ENCODE data around the gene SBK1.
A peak's percentile ranks its signal among the peaks of the same experiment; 100 is the strongest.
"Not testable (repeated sequence)": the region's sequence is repeated elsewhere in the genome, so short reads cannot be mapped to it uniquely, and the experiment has no call there.

The SBK1 gene

DNA sequence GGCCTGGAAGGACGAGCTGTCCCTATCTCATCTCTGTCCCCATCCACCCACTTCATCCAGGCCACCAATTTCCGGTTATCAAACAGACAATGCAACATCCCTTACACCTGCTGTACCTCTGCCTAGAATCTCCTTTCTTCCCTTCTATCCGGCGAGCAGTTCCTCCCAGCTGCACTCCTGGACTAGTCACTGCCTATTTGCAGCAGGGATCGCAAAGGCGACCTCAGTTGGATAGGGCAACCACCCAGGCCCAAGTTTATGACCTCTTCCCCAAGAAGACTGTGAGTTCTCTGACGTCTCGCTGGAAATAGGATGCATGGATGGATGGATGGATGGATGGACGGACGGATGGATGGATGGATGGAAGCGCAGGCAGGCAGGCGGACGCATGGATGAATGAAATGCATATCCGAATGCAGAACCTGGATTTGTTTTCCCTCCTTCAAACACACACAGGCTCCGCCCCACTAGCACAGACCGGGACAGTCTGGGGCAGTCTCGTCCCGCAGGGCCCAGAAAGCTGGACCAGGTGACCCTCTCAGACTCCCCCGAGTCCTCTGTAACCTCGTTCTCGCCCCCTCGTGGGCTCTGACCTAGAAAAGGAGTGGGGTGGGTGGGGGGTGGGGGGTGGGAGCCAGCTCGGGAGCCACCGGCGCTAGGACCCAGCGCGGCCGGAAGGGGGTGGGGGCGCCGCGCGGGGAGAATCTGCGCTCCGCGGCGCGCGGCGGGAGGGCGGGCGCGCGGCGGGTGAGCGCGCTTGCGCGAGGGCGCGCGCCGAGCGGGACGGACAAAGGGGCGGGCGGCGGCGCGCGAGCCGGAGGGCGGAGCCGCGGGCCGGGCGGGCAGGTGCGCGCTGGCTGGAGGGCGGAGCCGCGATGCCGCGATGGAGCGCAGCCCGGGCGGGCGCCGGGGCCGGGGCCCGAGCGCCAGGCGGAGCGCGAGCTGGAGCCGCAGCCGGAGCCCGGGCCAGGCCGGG lies at the start of gene SBK1:
SBK1 (plus strand) TSS at position 875 of the 976 bp plus-strand sequence. CDS start 24,867 bp downstream, outside the sequence.
- peak; percentile 93 for DNase-seq

GRCh38 chr16:28249483-28249882 lies 42.8 kb upstream of the SBK1 start:
- DNase-seq: not testable (repeated sequence)

- DNase-seq: no peak
These were observed 41.3 kb upstream of the SBK1 start for GRCh38 chr16:28250999-28251398.

DNA sequence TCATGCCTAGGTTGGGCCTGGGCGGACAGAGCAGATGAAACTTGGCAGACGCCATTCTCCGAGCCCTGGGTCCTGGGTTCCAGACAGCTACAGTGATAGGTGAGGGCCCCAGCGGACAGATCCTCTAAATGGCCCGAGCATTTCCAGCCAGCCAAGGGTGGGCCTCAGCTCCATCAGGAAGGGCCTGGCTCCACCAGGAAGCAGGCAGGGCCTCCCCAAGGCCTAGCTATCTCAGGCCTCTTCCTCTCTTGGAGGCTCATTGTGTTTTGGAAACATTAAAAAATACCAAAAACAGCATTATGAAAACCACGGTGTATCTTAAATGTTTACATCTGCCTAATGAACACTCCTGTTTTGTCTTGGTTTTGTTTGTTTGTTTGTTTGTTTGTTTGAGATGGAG lies 38.2 kb upstream of the SBK1 start:
- no peak for DNase-seq

DNA sequence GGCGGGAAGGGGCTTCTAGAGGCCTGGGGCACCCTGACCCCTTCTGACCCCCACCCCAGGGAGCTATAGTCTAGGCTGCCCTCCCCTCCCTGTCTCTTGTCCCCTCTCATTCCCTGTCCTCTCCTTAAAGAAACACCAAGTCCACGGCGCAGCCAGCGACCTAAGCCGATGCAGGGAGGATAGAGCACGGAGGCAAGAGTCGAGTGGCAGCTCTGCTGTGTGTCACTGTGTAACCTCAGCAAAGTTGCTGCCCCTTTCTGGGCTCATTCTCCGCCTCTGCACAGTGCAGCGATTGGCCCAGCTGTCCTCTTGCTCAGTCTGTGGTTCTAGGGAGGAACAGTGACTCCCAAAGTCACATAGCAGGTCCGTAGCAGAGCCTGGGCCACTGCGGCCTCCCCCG lies 36.5 kb upstream of the SBK1 start:
- no peak for DNase-seq

DNA sequence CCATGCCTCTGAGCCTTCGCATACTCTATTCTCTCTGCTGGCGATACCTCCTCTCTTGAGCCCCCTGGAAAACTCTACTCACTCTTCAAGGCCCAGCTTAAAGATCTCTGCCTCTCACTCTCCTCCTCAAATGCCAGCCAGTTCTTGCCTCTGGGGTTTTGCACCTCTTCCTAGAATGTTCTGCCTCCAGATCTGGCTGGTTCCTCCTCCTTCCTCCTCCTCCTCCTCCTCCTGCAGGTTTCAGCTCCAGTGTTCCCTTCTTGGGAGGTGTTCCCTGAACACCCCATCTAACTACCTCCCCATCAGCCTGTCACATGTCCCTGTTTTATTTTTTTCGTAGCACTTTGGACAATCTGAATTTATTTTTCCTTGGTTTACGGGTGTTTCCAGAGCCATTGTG lies 35.1 kb upstream of the SBK1 start:
- DNase-seq: no peak

GRCh38 chr16:28258567-28258966 lies 33.8 kb upstream of the SBK1 start:
- peak; percentile 37 for DNase-seq

DNA sequence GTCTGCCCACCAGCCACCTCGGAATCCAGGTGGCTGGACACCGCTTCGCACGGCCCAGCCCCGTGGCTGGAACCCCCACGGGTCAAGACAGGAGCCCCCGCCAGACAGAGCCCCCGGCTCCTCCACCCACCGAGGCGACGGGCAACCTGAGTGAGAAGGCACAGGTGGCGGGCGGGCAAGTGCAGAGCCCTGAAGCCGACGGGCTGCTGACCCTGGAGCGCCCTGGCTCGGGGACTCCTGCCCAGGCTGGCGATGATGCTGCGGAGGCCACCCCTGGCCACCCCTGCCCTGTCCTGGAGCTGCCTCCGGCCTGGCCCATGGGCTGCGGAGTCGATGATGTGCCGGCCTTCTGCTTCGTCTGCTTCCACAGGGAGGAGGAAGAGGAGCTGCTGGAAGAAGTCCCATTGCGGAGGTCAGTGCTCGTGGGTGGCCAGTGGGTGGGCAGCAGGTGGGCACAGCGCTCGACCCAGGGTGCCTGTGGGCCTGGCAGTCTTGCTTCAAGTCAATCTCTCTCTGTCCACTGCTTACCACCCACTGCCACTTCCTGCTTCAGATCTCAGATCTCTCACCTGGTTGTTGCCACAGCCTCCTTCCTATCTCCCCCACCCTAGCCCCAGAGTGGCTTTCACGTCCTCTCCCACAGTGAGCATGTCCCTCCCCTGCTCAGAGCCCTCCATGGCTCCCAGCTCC lies 33.1 kb upstream of the SBK1 start:
- DNase-seq: no peak

- no peak for DNase-seq
These were observed 32.6 kb upstream of the SBK1 start for GRCh38 chr16:28259781-28260150.

- DNase-seq: no peak
These were observed 32.1 kb upstream of the SBK1 start for GRCh38 chr16:28260193-28260592.

GRCh38 chr16:28261942-28262341 lies 30.4 kb upstream of the SBK1 start:
- DNase-seq: peak; percentile 85

DNA sequence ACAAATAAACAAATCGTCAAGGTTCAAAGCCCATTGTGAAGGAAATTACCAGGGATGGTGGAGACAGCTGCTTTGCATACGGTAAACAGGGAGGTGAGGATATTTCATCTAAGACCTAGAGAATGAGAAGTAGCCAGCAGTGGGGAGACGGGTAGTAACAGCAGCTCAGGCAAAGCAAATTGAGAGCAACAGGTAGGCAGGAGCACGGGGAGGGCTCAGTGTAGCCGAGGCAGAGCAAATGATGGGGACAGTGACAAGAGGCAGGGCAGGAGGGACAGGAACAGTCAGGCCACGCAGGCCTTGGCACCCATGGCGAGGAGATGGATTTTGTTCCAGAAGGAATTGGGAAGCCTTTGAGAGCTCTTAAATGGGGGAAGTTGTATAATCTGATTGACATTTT lies 29.0 kb upstream of the SBK1 start:
- no peak for DNase-seq

DNA sequence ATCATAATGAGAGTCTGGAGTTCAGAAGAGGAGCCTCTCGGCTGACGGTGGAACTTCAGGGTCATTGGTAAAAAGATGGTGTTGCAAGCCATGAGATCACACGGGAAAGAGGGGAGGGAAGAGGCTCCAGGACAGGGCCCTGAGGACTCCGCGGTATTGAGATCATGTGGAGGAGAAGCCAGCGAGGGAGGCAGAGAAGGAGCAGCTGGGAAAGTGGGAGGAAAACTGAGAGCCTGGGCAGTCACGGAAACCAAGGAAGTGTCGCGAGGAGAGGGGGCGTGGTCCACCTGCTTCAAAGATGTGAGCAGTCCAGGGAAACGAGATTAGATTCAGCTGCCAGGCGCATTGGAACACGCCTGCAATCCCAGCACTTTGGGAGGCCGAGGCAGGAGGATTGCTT lies 27.7 kb upstream of the SBK1 start:
- no peak for DNase-seq

- no peak for DNase-seq
These were observed 26.5 kb upstream of the SBK1 start for GRCh38 chr16:28265822-28266221.

GRCh38 chr16:28267356-28267755 lies 25.0 kb upstream of the SBK1 start:
- no peak for DNase-seq

- DNase-seq: no peak
These were observed 18.8 kb upstream of the SBK1 start for GRCh38 chr16:28273511-28273910.

DNA sequence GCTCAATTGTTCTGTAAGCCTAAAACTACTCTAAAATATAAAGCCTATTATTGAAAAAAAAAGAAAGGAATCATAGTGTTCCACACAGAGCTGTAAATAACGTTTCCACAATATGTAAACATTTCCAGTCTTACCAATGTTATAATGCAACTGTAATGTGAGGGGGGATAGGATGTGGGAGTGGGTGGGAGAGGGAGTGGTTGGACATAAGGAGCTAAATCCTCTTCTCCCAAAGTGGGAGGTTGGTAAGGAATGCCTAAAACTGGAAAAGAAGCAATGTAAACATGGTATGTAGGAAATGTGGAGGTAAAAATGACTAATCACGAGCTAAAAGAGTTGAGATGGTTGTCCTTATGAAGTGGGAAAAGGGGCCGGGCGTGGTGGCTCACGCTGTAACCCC lies 17.6 kb upstream of the SBK1 start:
- DNase-seq: no peak

DNA sequence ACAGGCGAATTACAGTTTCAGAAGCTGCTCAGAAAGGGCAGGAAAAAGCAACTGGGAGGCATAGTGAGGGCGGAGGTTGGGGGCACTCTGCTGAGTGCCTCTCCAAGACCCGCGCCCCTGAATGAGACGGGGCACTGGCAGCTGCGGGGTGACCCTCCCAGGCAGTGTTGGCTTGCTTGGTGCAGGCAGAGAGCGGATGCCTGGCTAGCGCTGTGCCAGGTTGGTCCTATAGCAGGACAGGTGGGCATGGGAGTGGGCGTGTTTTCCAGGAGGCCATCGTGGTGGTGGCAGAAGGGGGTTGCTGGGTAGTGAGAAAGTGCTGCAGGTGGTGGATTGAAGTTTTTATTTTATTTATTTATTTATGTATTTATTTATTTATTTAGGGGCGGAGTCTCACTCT lies 16.0 kb upstream of the SBK1 start:
- DNase-seq: no peak

DNA sequence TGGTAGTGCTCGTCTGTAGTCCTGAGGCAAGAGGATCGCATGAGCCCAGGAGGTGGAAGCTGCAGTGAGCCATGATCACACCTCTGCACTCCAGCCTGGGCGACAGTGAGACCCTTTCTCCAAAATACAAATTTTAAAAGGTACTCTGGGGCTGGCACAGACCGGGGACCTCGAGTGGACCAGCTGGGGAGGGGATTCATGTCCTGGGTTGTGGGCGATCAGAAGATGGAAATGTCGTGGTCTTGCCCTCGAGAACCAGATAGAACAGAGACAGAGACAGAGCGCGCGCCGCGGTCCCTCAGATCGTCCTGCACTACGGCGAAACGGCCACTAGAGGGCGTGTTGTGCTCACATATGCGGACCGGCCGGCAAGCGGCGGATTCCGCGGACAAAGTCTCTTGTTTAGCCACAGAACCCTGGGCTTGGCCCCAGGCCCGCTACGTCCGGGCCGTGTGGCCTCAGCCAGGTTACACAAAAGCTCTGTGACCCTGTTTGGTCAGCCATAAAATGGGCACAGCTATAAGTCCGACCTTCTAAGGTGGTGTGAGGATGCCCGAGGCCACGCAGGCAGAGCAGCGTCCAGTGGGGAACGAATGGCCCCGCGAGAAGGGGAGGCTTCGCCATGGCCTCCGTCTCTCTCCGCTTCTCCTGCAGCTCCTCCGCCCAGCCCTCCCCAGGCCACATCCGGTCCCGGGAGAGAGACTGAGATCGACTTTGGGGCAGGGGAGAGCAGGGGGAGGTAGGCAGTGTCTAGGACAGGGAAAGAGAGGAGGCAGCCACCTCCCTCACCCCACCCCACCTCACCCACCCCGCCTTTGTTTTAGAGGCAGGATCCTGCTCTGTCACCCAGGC lies 14.6 kb upstream of the SBK1 start:
- peak; percentile 90 for DNase-seq

DNA sequence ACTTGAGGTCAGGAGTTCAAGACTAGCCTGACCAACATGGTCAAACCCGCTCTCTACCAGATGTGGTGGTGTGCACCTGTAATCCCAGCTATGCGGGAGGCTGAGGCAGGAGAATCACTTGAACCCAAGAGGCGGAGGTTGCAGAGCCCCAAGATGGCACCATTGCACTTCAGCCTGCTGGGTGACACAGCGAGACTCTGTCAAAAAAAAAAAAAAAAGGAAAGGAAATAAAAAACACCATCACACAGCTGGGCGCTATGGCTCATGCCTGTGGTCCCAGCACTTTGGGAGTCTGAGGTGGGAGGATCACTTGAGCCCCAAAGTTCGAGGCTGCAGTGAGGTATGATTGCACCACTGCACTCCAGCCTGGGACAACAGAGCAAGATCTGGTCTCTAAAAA lies 13.3 kb upstream of the SBK1 start:
- DNase-seq: no peak

GRCh38 chr16:28280881-28281836 lies 11.2 kb upstream of the SBK1 start:
- DNase-seq: no peak

DNA sequence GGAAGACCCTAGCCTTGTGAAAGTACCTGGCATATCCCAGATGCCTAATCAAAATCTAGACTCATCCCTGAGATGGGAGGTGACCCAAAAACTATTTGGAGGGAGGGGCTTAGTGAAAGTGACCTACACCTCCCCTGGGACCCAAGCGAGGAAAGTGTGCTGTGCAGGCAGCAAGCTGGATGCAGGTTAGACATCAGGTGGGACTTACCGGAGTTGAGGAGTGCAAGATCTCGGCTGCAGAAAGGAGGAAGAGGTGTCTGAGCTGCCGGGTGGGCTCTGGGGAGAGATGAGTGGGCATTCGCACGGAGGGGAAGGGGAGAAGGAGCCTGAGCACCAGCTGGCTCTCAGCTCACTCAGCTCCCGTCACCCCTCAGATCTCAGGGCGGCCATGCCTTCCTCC lies 10.3 kb upstream of the SBK1 start:
- DNase-seq: no peak
